Activated naive CD4-positive, alpha-beta T cell treated with anti-CD3 and anti-CD28 coated beads, Interleukin-2, amount 50 U/mL, for 72 hours (primary cell): ENCODE data around the gene ZFYVE26. TPM values are rescaled to one million over a fixed set of nuclear protein-coding genes. Genes with fewer than 3 reads are reported as not detected.
"Not testable (repeated sequence)": the region's sequence is repeated elsewhere in the genome, so short reads cannot be mapped to it uniquely, and the experiment has no call there.

ENCODE experiments used
- ATAC-seq, 2 donors: fragments of 150-1000 bp; cut with Tn5 transposase; 2 replicates each; pipeline ENCODE4 v1.10.0; 2021; ENCODE audit warnings: mild to moderate bottlenecking in 2 of 2, moderate library complexity in 2 of 2
- DNase-seq, 2 donors: peaks; one replicate each; pipeline ENCODE4 v3.0.0; 2021 to 2022; ENCODE audit warnings: low spot score in 2 of 2
- H3K27ac Mint-ChIP-seq, 2 donors: one replicate each; pipeline ENCODE4 v1.8.0; 2022; ENCODE audit warnings: mild to moderate bottlenecking in 2 of 2, mixed read lengths in 2 of 2
- H3K36me3 Mint-ChIP-seq, 2 donors: one replicate each; pipeline ENCODE4 v1.8.0; 2022; ENCODE audit warnings: mixed read lengths in 2 of 2
- H3K9me3 Mint-ChIP-seq, 2 donors: one replicate each; pipeline ENCODE4 v1.8.0; 2022; ENCODE audit warnings: mixed read lengths in 2 of 2
- total RNA-seq, 2 donors: library from RNA; stranded (reverse); gene quantifications; one replicate each; pipeline ENCODE4 v1.2.3, GENCODE V29; 2022

The ZFYVE26 gene
- total RNA-seq, 2 donors from 2014 or later = 19.3 to 23.5 TPM

DNA sequence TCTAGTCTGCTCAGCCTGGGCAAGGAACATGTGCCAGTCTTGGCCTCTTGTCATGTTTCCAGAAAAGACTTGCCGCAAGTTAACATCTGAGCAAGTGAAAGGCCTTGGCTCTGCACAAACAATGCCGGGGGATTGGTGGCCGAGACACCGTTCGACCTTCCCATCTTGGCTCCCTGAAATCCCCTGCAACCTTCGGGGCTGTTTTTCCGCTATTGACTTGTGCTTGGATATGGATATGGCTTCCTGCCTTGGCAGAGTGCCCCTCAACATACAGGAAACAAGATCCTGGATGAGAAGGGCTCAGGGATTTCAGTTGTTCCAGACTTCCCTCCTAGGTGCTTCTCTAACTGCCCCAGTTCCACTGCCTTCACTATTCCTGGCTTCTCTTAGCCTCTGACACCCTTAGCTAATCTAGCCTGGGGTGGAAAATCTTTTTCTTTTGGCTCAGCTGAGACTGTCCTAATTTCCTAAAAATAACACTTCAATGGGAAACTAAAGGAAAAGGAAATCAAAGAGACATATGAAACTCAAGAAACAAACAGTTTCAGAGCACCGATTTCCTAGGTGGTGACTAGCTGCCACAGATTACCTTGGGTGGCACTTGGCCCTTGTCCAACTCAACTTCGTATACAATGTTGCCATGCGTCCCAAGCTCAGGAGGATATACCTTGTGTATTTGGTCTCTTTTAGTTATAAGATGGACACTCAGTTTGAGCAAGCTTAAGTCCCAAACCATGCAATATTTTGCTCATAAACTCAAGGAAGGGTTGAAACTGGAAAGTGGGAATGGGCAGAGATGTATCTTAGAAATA, 80.8 kb downstream of the ZFYVE26 start:
- Mint-ChIP-seq H3K36me3 (no peaks in the 10 kb centered on the region), H3K9me3 (no peaks in the 10 kb centered on the region), H3K27ac (no peak overlapping the region)
- ATAC-seq = no peak
- DNase-seq = no peak

DNA sequence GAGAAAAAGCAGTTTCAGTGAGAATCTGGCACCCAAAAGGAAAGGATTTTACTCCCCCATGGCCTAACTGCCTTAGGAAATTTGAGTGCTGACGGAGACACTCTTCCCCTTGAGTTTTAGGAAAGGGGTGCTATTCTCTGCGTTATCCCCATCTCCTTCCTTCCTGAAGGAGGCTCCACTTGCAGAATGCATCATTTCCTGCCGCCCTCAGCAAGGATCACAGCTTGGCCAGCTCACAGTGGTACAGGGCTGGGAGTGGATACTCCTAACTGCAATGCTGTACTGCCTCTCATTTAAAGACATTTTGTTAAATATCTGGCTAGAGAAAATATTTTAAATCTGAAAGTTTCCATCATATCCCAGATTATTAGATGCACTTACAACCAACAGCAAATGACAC, 81.7 kb downstream of the ZFYVE26 start:
- ATAC-seq (no peak), DNase-seq (no peak)
- H3K9me3 Mint-ChIP-seq = no peaks in the 10 kb centered on the region
- H3K27ac Mint-ChIP-seq = no peak overlapping the region
- H3K36me3 Mint-ChIP-seq = no peaks in the 10 kb centered on the region

- DNase-seq = no peak
- Mint-ChIP-seq H3K27ac (no peak overlapping the region), H3K9me3 (no peaks in the 10 kb centered on the region), H3K36me3 (no peaks in the 10 kb centered on the region)
- ATAC-seq = no peak
Observed at GRCh38 chr14:67733616-67734015, 82.8 kb downstream of the ZFYVE26 start.

- no peak overlapping the region for H3K27ac Mint-ChIP-seq
- no peak for DNase-seq
- ATAC-seq = no peak
- H3K9me3 Mint-ChIP-seq = no peaks in the 10 kb centered on the region
- no peaks in the 10 kb centered on the region for H3K36me3 Mint-ChIP-seq
Observed at GRCh38 chr14:67729072-67729885, 87.1 kb downstream of the ZFYVE26 start.

DNA sequence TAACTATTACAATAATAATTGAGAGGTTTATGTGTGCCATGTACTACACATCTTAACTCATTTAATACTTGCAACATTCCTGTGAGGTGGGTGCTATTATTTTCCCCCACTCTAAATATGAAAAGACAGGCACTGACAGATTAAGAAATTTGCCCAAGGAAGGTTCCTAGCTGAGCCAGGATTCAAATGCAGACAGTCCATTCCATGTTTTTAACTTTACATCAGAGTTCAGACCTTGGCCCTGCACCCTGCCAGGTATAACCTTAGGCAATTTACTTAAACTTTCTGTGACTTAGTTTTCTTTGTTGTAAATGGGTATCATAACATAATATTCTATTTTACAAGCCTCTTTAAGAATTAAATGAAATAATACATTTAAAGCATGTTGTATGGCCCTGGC, 88.1 kb downstream of the ZFYVE26 start:
- DNase-seq (no peak), ATAC-seq (no peak)
- Mint-ChIP-seq H3K9me3 (no peaks in the 10 kb centered on the region), H3K36me3 (no peaks in the 10 kb centered on the region), H3K27ac (no peak overlapping the region)

DNA sequence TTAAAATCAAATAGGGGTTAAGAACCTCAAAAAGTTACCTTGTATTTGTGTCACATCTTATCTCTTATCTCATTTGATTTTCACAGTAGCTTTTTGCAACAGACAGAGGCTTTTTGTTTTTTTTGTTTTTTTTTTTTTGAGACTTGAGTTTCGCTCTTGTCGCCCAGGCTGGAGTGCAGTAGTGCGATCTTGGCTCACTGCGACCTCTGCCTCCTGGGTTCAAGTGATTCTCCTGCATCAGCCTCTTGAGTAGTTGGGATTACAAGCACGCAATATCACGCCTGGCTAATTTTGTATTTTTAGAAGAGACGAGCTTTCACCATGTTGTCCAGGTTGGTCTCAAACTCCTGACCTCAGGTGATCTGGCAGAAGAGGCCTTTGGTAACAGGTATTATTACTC, 89.0 kb downstream of the ZFYVE26 start:
- no peak for DNase-seq
- H3K9me3 Mint-ChIP-seq = no peaks in the 10 kb centered on the region

DNA sequence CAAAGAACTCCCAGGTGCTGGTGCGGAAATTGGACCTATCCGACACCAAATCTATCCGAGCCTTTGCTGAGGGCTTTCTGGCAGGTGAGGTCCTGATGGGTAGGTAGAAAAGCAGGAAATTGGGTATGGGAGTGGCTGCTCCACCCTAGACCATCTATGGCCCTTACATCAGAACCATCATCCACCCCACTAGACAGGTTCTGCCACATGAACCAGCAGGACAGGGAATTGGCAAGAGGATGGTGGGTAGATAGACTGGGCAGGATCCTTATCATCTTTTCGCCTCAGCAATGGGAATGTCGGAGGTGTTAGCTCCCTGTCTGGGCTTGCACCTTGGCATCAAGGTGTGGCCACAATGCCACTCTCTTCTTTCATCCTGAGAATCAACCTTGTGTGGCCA, 91.2 kb downstream of the ZFYVE26 start:
- no peak for DNase-seq
- Mint-ChIP-seq H3K9me3 (no peaks in the 10 kb centered on the region), H3K27ac (no peak overlapping the region), H3K36me3 (peaks cover 0 to 6% of the 10 kb centered on the region in 2 donors)
- no peak for ATAC-seq

More for the DNA sequence above, 89.0 kb downstream of the ZFYVE26 start:
- Mint-ChIP-seq H3K36me3 (peaks cover 0 to 5% of the 10 kb centered on the region in 2 donors), H3K27ac (no peak overlapping the region)
- no peak for ATAC-seq

- Mint-ChIP-seq H3K27ac (no peak overlapping the region), H3K9me3 (no peaks in the 10 kb centered on the region), H3K36me3 (peaks cover 0 to 6% of the 10 kb centered on the region in 2 donors)
- ATAC-seq = no peak
- no peak for DNase-seq
Observed at GRCh38 chr14:67722293-67722692, 94.1 kb downstream of the ZFYVE26 start.

- Mint-ChIP-seq H3K9me3 (no peaks in the 10 kb centered on the region), H3K27ac (no peak overlapping the region)
- ATAC-seq = no peak
Observed at GRCh38 chr14:67721875-67722274, 94.5 kb downstream of the ZFYVE26 start.

GRCh38 chr14:67719866-67720265, 96.5 kb downstream of the ZFYVE26 start:
- DNase-seq = no peak
- H3K27ac Mint-ChIP-seq = no peak overlapping the region
- no peak for ATAC-seq
- no peaks in the 10 kb centered on the region for H3K9me3 Mint-ChIP-seq
- H3K36me3 Mint-ChIP-seq = peaks cover 0 to 6% of the 10 kb centered on the region in 2 donors

More at GRCh38 chr14:67721875-67722274, 94.5 kb downstream of the ZFYVE26 start:
- peaks cover 0 to 6% of the 10 kb centered on the region in 2 donors for H3K36me3 Mint-ChIP-seq
- no peak for DNase-seq

- not testable (repeated sequence) for H3K36me3 Mint-ChIP-seq, H3K9me3 Mint-ChIP-seq, ATAC-seq, H3K27ac Mint-ChIP-seq, DNase-seq
Observed at GRCh38 chr14:67719385-67719784, 97.0 kb downstream of the ZFYVE26 start.

DNA sequence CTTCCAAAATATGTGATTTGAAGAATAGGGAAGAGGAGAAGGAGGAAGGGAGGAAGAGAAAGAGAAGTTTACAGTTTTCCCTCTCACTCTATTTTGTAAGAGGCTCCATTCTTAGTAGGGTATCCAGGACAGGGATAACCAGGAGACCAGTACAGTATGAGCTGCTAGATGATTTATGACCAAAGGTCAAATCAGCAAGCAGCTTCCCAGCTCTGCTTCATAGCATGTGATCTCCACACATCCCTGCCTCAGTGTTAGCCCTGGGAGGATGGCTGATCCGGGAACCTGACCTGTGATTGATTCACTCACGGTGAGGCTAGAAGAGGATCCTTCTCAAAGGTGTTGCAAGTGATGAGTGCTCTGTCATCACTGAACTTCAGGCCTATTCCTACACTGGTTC, 98.1 kb downstream of the ZFYVE26 start:
- DNase-seq = no peak
- Mint-ChIP-seq H3K9me3 (no peaks in the 10 kb centered on the region), H3K36me3 (peaks cover 0 to 6% of the 10 kb centered on the region in 2 donors), H3K27ac (no peak overlapping the region)
- ATAC-seq = no peak

DNA sequence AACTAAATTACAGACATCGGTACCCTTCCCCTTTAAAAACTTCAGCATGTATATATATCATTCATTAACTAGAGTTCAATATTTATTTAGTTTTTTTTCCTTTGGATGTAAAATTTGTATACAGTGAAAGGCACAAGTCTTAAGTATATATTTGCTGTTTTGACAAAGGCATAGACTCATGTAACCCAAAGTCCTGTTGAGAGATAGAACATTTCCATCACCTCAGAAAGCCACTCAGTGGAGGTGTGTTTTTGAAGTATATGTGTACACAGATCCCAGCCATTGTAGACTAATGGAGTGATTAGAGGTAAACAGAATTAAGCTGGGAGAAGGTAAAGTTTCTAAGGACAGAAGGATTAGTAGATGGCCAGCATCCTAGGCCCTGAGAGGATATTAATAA, 99.3 kb downstream of the ZFYVE26 start:
- DNase-seq (no peak), ATAC-seq (no peak)
- no peaks in the 10 kb centered on the region for H3K9me3 Mint-ChIP-seq
- H3K36me3 Mint-ChIP-seq = no peaks in the 10 kb centered on the region
- H3K27ac Mint-ChIP-seq = no peak overlapping the region

GRCh38 chr14:67710209-67710608, 106.2 kb downstream of the ZFYVE26 start:
- H3K9me3 Mint-ChIP-seq = peaks cover 0 to 8% of the 10 kb centered on the region in 2 donors
- ATAC-seq (no peak), DNase-seq (no peak)
- H3K27ac Mint-ChIP-seq = no peak overlapping the region
- H3K36me3 Mint-ChIP-seq = peaks cover 0 to 13% of the 10 kb centered on the region in 2 donors

GRCh38 chr14:67709796-67710195, 106.6 kb downstream of the ZFYVE26 start:
- DNase-seq, ATAC-seq, H3K9me3 Mint-ChIP-seq, H3K27ac Mint-ChIP-seq: not testable (repeated sequence)
- peaks cover 0 to 13% of the 10 kb centered on the region in 2 donors for H3K36me3 Mint-ChIP-seq

GRCh38 chr14:67709346-67709745, 107.0 kb downstream of the ZFYVE26 start:
- not testable (repeated sequence) for DNase-seq, H3K27ac Mint-ChIP-seq, H3K9me3 Mint-ChIP-seq, ATAC-seq
- peaks cover 0 to 13% of the 10 kb centered on the region in 2 donors for H3K36me3 Mint-ChIP-seq

- ATAC-seq (no peak), DNase-seq (no peak)
- no peak overlapping the region for H3K27ac Mint-ChIP-seq
- peaks cover 0 to 7% of the 10 kb centered on the region in 2 donors for H3K36me3 Mint-ChIP-seq
- peaks cover 0 to 4% of the 10 kb centered on the region in 2 donors for H3K9me3 Mint-ChIP-seq
Observed at GRCh38 chr14:67705211-67705610, 111.2 kb downstream of the ZFYVE26 start.
